PC-9 (cell line): ENCODE results near the gene ATIC. TPM values are rescaled to one million over a fixed set of nuclear protein-coding genes. Genes with fewer than 3 reads are reported as not detected.

Source experiments
- BruUV-seq: library from RNA; stranded (reverse); fragments of 400-500 nt; replicated peaks from 2 replicates; lab custom pipeline; 2021; lab: Mats Ljungman, UMichigan
- CTCF ChIA-PET: fragments of 300-600 bp; sonication (Branson Sonifier 250); formaldehyde crosslinking; loops from one replicate; lab custom pipeline; 2022; ENCODE audit warnings: antibody characterized with exemption; lab: Charles Lee
- POLR2A ChIA-PET: fragments of 300-600 bp; sonication (Branson Sonifier 250); formaldehyde crosslinking; loops from one replicate; lab custom pipeline; 2022; ENCODE audit warnings: antibody characterized with exemption; ENCODE audit not compliant: unreplicated experiment; lab: Charles Lee
- DNase-seq, 2 experiments: peaks; one replicate each; pipeline versions ENCODE4 v3.0.0 to v3.0.0-alpha.2; 2015 to 2022; ENCODE audit warnings: mixed read lengths in 1 of 2
- H2AFZ ChIP-seq: fragments of 200-600 bp; sonication (generic); 2 replicates; pipeline ENCODE4 v1.8.1; 2017; ENCODE audit warnings: antibody characterized with exemption
- H3F3A ChIP-seq: fragments of 200-600 bp; sonication (generic); 2 replicates; pipeline ENCODE4 v1.8.1; 2017; ENCODE audit warnings: antibody characterized with exemption, mild to moderate bottlenecking, low read depth; ENCODE audit not compliant: insufficient read depth
- H3K27ac ChIP-seq: fragments of 200-600 bp; sonication (generic); 2 replicates; pipeline ENCODE4 v1.6.1; 2016; ENCODE audit warnings: mixed run types
- H3K27me3 ChIP-seq: fragments of 200-600 bp; sonication (generic); 2 replicates; pipeline ENCODE4 v1.6.1; 2016; ENCODE audit warnings: low read depth, mixed run types; ENCODE audit not compliant: insufficient read depth
- H3K36me3 ChIP-seq: fragments of 200-600 bp; sonication (generic); 2 replicates; pipeline ENCODE4 v1.6.1; 2016; ENCODE audit warnings: low read depth, mixed run types
- H3K4me1 ChIP-seq: fragments of 200-600 bp; sonication (generic); replicated peaks from 2 replicates; pipeline ENCODE4 v1.6.1; 2016; ENCODE audit warnings: mixed run types; ENCODE audit not compliant: insufficient read depth
- H3K4me2 ChIP-seq: fragments of 200-600 bp; sonication (generic); 2 replicates; pipeline ENCODE4 v1.6.1; 2017; ENCODE audit warnings: mixed run types
- H3K4me3 ChIP-seq: fragments of 200-600 bp; sonication (generic); 2 replicates; pipeline ENCODE4 v1.6.1; 2016; ENCODE audit warnings: mixed run types
- H3K79me2 ChIP-seq: fragments of 200-600 bp; sonication (generic); 2 replicates; pipeline ENCODE4 v1.6.1; 2017; ENCODE audit warnings: low read depth, mixed run types
- H3K9me2 ChIP-seq: fragments of 200-600 bp; sonication (generic); 2 replicates; pipeline ENCODE4 v1.8.1; 2017; ENCODE audit warnings: mild to moderate bottlenecking; ENCODE audit not compliant: insufficient read depth
- H3K9me3 ChIP-seq: fragments of 200-600 bp; sonication (generic); 2 replicates; pipeline ENCODE4 v1.8.1; 2016; ENCODE audit warnings: low read depth; ENCODE audit not compliant: insufficient read depth
- H4K20me1 ChIP-seq: fragments of 200-600 bp; sonication (generic); 2 replicates; pipeline ENCODE4 v1.8.1; 2017; ENCODE audit not compliant: insufficient read depth
- CTCF ChIP-seq: fragments of 200-600 bp; sonication (generic); conservative IDR thresholded peaks from 2 replicates; pipeline ENCODE4 v1.6.1; 2017; ENCODE audit warnings: mixed run types, antibody characterized with exemption, mild to moderate bottlenecking, moderate library complexity
- EZH2 ChIP-seq: fragments of 200-600 bp; sonication (generic); IDR thresholded peaks from 2 replicates; pipeline ENCODE4 v1.8.0; 2017; ENCODE audit warnings: antibody characterized with exemption, low read depth
- intact Hi-C: fragments of 100-400 bp; cut with micrococcal nuclease; formaldehyde crosslinking; loops from one replicate; pipeline ENCODE4 v1.10.0; 2022; ENCODE audit not compliant: unreplicated experiment
- total RNA-seq: library from RNA; stranded (reverse); gene quantifications from 2 replicates; pipeline ENCODE4 v1.2.3, GENCODE V29; 2021

Gene ATIC
- total RNA-seq, 1 experiment from 2014 or later: 290 TPM

DNA sequence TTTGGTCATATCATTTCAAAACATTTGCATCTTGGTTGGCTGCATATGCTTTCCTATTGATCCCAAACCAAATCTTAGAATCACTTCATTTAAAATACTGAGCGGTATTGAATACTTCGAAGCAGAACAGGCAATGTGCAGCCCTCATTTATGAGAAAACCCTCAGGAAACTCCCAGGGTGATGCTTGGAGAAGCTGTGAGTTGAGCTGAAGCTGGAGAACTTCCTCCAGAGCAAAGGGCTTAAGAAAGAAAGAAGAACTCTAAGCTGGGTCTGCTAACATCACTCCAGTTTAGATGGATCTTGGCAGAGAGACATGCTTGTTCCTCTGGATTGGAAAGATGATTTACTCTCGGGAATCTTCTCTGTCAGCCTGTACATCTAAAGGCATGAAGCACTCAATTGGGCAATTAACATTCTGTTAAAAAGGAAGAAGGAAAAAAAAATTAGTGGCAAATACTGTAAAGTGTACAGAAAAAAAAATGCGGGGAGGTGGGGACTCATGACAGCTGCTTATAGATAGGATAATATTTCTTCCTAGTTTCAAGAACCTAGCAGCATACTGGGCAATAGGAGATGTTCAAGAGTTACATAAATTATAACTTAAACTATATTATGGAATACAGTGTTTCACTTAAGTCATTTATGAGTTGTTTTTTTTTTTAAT is 49.5 kb downstream of the ATIC start:
- ChIA-PET CTCF (no interaction called here), POLR2A (no interaction called here)
- H3K79me2 ChIP-seq: no peaks in the 10 kb centered on the region
- no peaks in the 10 kb centered on the region for H4K20me1 ChIP-seq
- H3F3A ChIP-seq: no peaks in the 10 kb centered on the region
- TF ChIP-seq CTCF (no peak), EZH2 (no peak)
- H3K4me2 ChIP-seq: no peak overlapping the region
- no peaks in the 10 kb centered on the region for H3K4me1 ChIP-seq
- no TSS peak for BruUV-seq
- peaks cover 6% of the 10 kb centered on the region; the same call in 1 of the 2 replicates for H3K36me3 ChIP-seq
- no peak overlapping the region for H2AFZ ChIP-seq
- DNase-seq: no peak
- no peak overlapping the region for H3K4me3 ChIP-seq
- H3K27ac ChIP-seq: no peak overlapping the region
- H3K9me2 ChIP-seq: no peaks in the 10 kb centered on the region
- intact Hi-C loops: no loop called here
- H3K9me3 ChIP-seq: no peaks in the 10 kb centered on the region
- no peaks in the 10 kb centered on the region for H3K27me3 ChIP-seq

- TF ChIP-seq CTCF (no peak), EZH2 (no peak)
- no peak overlapping the region for H3K4me3 ChIP-seq
- no peak overlapping the region for H3K4me2 ChIP-seq
- H3K9me2 ChIP-seq: no peaks in the 10 kb centered on the region
- no peaks in the 10 kb centered on the region for H3K27me3 ChIP-seq
- H2AFZ ChIP-seq: no peak overlapping the region
- CTCF ChIA-PET: no interaction called here
- no peaks in the 10 kb centered on the region for H4K20me1 ChIP-seq
- H3F3A ChIP-seq: no peaks in the 10 kb centered on the region
- H3K9me3 ChIP-seq: no peaks in the 10 kb centered on the region
- H3K79me2 ChIP-seq: no peaks in the 10 kb centered on the region
- peaks cover 10% of the 10 kb centered on the region; the same call in 1 of the 2 replicates for H3K36me3 ChIP-seq
- H3K4me1 ChIP-seq: no peaks in the 10 kb centered on the region
- no peak for DNase-seq
- BruUV-seq: no TSS peak
- intact Hi-C loops: no loop called here
- H3K27ac ChIP-seq: no peak overlapping the region
- POLR2A ChIA-PET: no interaction called here
These were observed 50.2 kb downstream of the ATIC start for GRCh38 chr2:215361876-215362561.

DNA sequence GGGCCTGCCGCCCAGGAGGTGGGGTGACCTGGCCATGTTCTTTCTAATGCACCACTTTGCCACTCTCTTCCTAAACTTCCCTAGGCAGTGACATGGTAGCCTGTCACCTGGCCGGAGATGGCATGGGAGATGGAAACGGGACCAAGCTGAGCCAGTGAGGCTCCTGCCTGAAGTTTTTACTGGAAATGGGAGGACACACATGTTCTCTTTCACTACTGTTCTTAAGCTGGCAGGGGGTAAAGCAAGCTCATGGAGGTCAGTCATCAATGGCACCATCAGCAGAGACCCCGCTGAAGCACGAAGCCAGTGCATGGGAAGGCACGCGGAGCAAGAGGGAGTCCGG is 50.7 kb downstream of the ATIC start:
- DNase-seq: no peak

More for the DNA sequence above, 50.7 kb downstream of the ATIC start:
- H3K4me3 ChIP-seq: no peak overlapping the region
- no peak overlapping the region for H3K27ac ChIP-seq
- H3K79me2 ChIP-seq: no peaks in the 10 kb centered on the region
- H3K9me3 ChIP-seq: no peaks in the 10 kb centered on the region
- no peaks in the 10 kb centered on the region for H4K20me1 ChIP-seq
- H3F3A ChIP-seq: no peaks in the 10 kb centered on the region
- intact Hi-C loops: no loop called here
- no peak overlapping the region for H2AFZ ChIP-seq
- no peaks in the 10 kb centered on the region for H3K27me3 ChIP-seq
- H3K9me2 ChIP-seq: no peaks in the 10 kb centered on the region
- ChIA-PET CTCF (no interaction called here), POLR2A (no interaction called here)
- no peak overlapping the region for H3K4me2 ChIP-seq
- BruUV-seq: no TSS peak
- no peaks in the 10 kb centered on the region for H3K4me1 ChIP-seq
- TF ChIP-seq EZH2 (no peak), CTCF (no peak)
- H3K36me3 ChIP-seq: peaks cover 10% of the 10 kb centered on the region; the same call in 1 of the 2 replicates
